Neural cell (in vitro differentiated cells): ENCODE measurements around the gene FBXO46.

ENCODE experiments used
- RAD21 ChIP-seq: fragments of 450-650 bp; conservative IDR thresholded peaks from 2 replicates; pipeline ENCODE4 v1.6.1; 2014; ENCODE audit warnings: antibody characterized with exemption, mild to moderate bottlenecking, moderate library complexity
- TAF1 ChIP-seq: IDR thresholded peaks from 2 replicates; pipeline ENCODE4 v1.6.1; 2012; ENCODE audit warnings: low read depth
- TF ChIP-seq, protein P1 (sequence below): fragments of 450-650 bp; IDR thresholded peaks from 2 replicates; pipeline ENCODE4 v1.5.1; 2014; ENCODE audit warnings: antibody characterized with exemption, mild to moderate bottlenecking, moderate library complexity; ENCODE audit not compliant: poor library complexity, severe bottlenecking

DNA sequence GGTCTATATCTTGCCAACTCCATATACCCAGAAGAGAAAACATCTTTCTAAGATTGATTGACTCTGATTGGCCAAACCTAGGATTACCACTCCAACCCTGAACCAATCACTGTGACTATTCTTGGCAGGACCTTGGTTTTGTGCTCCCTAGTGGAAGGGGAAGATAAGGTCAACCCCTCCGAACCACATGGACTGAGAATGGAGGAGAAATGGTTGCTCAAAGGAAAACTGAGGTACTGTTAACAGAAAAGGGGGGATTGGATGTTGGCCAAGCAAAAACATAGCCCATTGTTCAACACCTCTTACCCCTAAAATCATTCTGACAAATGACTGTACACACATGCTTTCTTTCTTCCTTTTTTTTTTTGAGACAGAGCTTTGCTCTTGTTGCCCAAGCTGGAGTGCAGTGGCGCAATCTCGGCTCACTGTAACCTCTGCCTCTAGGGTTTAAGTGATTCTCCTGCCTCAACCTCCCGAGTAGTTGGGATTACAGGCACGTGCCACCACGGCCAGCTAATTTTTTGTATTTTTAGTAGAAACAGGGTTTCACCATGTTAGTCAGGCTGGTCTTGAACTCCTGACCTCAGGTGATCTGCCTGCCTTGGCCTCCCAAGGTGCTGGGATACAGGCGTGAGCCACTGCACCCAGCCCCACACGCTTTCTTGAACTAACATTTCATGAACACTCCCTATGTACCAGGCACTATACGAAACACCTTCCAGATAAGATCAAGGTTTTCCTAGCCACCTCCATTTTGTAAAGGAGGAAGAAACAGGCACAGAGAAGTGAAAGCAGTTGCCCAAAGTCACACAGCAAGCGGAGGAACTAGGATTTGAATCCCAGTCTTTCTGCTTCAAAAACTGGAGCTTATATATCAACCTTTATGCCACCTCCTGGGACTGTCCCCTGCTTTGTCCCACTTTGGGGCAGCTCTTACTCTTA lies 9.1 kb upstream of the FBXO46 start:
- TF ChIP-seq RAD21 (no peak), TAF1 (no peak)
- TF ChIP-seq, protein P1, sequence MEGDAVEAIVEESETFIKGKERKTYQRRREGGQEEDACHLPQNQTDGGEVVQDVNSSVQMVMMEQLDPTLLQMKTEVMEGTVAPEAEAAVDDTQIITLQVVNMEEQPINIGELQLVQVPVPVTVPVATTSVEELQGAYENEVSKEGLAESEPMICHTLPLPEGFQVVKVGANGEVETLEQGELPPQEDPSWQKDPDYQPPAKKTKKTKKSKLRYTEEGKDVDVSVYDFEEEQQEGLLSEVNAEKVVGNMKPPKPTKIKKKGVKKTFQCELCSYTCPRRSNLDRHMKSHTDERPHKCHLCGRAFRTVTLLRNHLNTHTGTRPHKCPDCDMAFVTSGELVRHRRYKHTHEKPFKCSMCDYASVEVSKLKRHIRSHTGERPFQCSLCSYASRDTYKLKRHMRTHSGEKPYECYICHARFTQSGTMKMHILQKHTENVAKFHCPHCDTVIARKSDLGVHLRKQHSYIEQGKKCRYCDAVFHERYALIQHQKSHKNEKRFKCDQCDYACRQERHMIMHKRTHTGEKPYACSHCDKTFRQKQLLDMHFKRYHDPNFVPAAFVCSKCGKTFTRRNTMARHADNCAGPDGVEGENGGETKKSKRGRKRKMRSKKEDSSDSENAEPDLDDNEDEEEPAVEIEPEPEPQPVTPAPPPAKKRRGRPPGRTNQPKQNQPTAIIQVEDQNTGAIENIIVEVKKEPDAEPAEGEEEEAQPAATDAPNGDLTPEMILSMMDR = no peak
